ENCODE data around the gene SPATA6L. TPM values are rescaled to one million over a fixed set of nuclear protein-coding genes. Genes with fewer than 3 reads are reported as not detected.

Gene SPATA6L
- total RNA-seq, 1 donor from 2014 or later: not detected

GRCh38 chr9:4689687-4690104 is 23.4 kb upstream of the SPATA6L start:
- no peak for DNase-seq (ENCODE audit: low spot score)
- intact Hi-C loops (cut with micrococcal nuclease): loop anchor here (1.0 to 5.0 kb wide), 5 partner anchors 10 to 748 kb away; partner anchors contain the start of genes AK3, CDC37L1, PLGRKT and SPATA6L
- Mint-ChIP-seq H3K9me3 (no peaks in the 10 kb centered on the region), H3K4me1 (ENCODE audit: low read depth) (peaks cover 31% of the 10 kb centered on the region), H3K36me3 (ENCODE audit: low read depth) (peaks cover 32% of the 10 kb centered on the region), H3K27ac (no peak overlapping the region), H3K4me3 (no peak overlapping the region), H3K27me3 (ENCODE audit: insufficient read depth) (no peaks in the 10 kb centered on the region)

DNA sequence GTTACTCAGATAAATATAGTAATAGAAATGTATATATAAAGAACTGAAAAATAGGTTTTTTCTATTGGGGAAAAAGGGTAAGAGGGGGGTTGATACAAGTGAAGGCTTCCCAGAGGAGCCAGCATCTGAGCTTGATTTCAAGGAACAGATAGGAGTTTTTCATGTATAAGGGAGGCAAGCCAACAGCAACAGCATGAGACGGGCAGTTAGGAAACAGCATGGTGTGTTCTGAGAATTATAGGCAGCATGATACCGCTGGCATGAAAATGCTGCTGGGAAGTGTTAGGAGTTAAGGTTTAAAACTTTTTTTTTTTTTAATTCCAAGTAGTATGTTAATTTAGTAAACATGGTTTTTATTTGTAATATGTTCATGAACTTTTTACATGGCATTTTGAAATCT is 22.7 kb upstream of the SPATA6L start:
- intact Hi-C loops (cut with micrococcal nuclease): loop anchor here (1.0 to 2.0 kb wide), 3 partner anchors 10 to 52 kb away; partner anchors contain the start of genes AK3, CDC37L1 and SPATA6L
- no peak overlapping the region for H3K4me3 Mint-ChIP-seq
- H3K9me3 Mint-ChIP-seq: no peaks in the 10 kb centered on the region
- peaks cover 37% of the 10 kb centered on the region for H3K36me3 Mint-ChIP-seq (ENCODE audit: low read depth)
- no peak overlapping the region for H3K27ac Mint-ChIP-seq
- no peak for DNase-seq (ENCODE audit: low spot score)
- peaks cover 32% of the 10 kb centered on the region for H3K4me1 Mint-ChIP-seq (ENCODE audit: low read depth)
- H3K27me3 Mint-ChIP-seq (ENCODE audit: insufficient read depth): no peaks in the 10 kb centered on the region

GRCh38 chr9:4686584-4686983 is 20.3 kb upstream of the SPATA6L start:
- Mint-ChIP-seq H3K27ac (no peak overlapping the region), H3K4me1 (ENCODE audit: low read depth) (peaks cover 34% of the 10 kb centered on the region), H3K4me3 (no peak overlapping the region), H3K9me3 (no peaks in the 10 kb centered on the region), H3K36me3 (ENCODE audit: low read depth) (peaks cover 34% of the 10 kb centered on the region), H3K27me3 (ENCODE audit: insufficient read depth) (no peaks in the 10 kb centered on the region)
- intact Hi-C loops (cut with micrococcal nuclease): no loop called here
- DNase-seq (ENCODE audit: low spot score): no peak

DNA sequence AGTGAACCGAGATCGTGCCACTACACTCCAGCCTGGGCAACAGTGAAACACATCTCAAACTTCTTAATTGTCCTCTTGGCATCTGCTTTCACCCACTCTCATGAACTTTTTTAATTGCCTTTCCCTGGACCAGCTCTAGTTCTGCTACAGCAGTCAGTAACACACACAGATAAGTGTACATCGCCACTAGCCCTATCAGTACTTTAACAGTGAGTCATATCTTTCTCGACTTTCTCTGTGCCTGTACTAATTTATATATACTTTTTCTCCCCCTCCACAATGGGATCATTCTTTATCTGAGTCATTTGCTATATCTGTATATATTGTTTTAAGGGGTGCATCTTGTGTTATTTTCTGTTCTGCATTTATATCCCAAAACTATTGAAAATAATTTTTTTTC is 19.8 kb upstream of the SPATA6L start:
- Mint-ChIP-seq H3K27me3 (ENCODE audit: insufficient read depth) (no peaks in the 10 kb centered on the region), H3K4me1 (ENCODE audit: low read depth) (peaks cover 29% of the 10 kb centered on the region), H3K9me3 (no peaks in the 10 kb centered on the region), H3K4me3 (no peak overlapping the region), H3K27ac (no peak overlapping the region), H3K36me3 (ENCODE audit: low read depth) (peaks cover 30% of the 10 kb centered on the region)
- intact Hi-C loops (cut with micrococcal nuclease): no loop called here
- DNase-seq (ENCODE audit: low spot score): no peak

- intact Hi-C loops (cut with micrococcal nuclease): no loop called here
- Mint-ChIP-seq H3K4me1 (ENCODE audit: low read depth) (peaks cover 24% of the 10 kb centered on the region), H3K27me3 (ENCODE audit: insufficient read depth) (no peaks in the 10 kb centered on the region), H3K36me3 (ENCODE audit: low read depth) (peaks cover 25% of the 10 kb centered on the region), H3K27ac (no peak overlapping the region), H3K9me3 (no peaks in the 10 kb centered on the region), H3K4me3 (no peak overlapping the region)
- DNase-seq (ENCODE audit: low spot score): no peak
Observed at GRCh38 chr9:4684820-4685219, 18.5 kb upstream of the SPATA6L start.

DNA sequence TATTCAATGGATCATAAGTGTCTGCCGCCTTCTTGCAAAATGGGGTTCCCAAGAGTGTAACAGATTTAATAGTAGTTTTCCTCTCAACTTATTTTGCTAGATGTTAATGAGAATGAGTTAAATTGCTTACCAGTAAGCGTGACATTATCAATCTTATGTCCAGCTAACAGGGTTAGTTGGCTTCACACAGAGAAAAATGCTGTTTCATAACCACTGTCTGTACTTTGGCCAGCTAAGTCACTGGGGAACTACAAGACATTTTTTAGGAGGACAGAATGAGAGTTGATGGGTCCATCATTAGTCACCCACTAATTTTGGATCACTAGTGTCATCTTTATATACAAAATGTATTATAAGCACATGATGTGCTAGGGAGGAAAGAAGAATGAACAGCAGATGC is 14.5 kb upstream of the SPATA6L start:
- H3K27me3 Mint-ChIP-seq (ENCODE audit: insufficient read depth): no peaks in the 10 kb centered on the region
- H3K9me3 Mint-ChIP-seq: no peaks in the 10 kb centered on the region
- H3K36me3 Mint-ChIP-seq (ENCODE audit: low read depth): peaks cover 15% of the 10 kb centered on the region
- H3K27ac Mint-ChIP-seq: no peak overlapping the region
- intact Hi-C loops (cut with micrococcal nuclease): no loop called here
- no peak for DNase-seq (ENCODE audit: low spot score)
- H3K4me1 Mint-ChIP-seq (ENCODE audit: low read depth): peaks cover 13% of the 10 kb centered on the region
- H3K4me3 Mint-ChIP-seq: no peak overlapping the region

DNA sequence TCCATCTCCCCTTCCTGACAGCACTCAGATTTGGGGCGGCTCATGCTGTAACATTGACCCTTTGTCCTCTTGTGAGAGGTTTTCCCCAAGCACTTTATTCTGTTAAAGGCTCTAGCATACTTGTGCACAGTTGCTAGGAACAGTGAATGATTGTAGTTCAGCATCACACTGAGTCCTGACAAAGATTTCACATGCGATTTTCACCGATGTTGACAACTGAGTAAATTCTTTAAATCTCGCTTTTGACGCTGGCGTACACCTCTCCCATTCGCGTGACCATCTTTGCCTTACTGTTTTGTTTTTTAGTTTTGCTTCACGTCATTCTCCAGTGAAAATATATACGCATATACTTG is 13.9 kb upstream of the SPATA6L start:
- H3K27ac Mint-ChIP-seq: no peak overlapping the region
- no peaks in the 10 kb centered on the region for H3K9me3 Mint-ChIP-seq
- intact Hi-C loops (cut with micrococcal nuclease): no loop called here
- H3K36me3 Mint-ChIP-seq (ENCODE audit: low read depth): peaks cover 11% of the 10 kb centered on the region
- no peak for DNase-seq (ENCODE audit: low spot score)
- H3K4me3 Mint-ChIP-seq: no peak overlapping the region
- H3K4me1 Mint-ChIP-seq (ENCODE audit: low read depth): peaks cover 13% of the 10 kb centered on the region
- H3K27me3 Mint-ChIP-seq (ENCODE audit: insufficient read depth): no peaks in the 10 kb centered on the region

GRCh38 chr9:4679268-4680172 is 13.2 kb upstream of the SPATA6L start, which contains the start of gene CDC37L1:
Gene CDC37L1, plus strand, starts transcription at chr9:4679569. Its CDS starts 199 bp downstream, at chr9:4679768.
- Mint-ChIP-seq H3K4me1 (ENCODE audit: low read depth) (peaks cover 7% of the 10 kb centered on the region), H3K9me3 (no peaks in the 10 kb centered on the region), H3K27ac (no peak within 1 kb of the TSS), H3K36me3 (ENCODE audit: low read depth) (peaks cover 5% of the 10 kb centered on the region), H3K27me3 (ENCODE audit: insufficient read depth) (no peaks in the 10 kb centered on the region), H3K4me3 (no peak within 1 kb of the TSS)
- peak; percentile 98 for DNase-seq (ENCODE audit: low spot score)
- intact Hi-C loops (cut with micrococcal nuclease): loop anchor here (1.0 to 10.0 kb wide), 16 partner anchors 10 to 1835 kb away; partner anchors contain the start of genes JAK2, PLGRKT, PLPP6 and PUM3

- Mint-ChIP-seq H3K36me3 (ENCODE audit: low read depth) (peaks cover 2% of the 10 kb centered on the region), H3K27ac (no peak overlapping the region), H3K4me3 (no peak overlapping the region), H3K4me1 (ENCODE audit: low read depth) (peaks cover 7% of the 10 kb centered on the region), H3K9me3 (no peaks in the 10 kb centered on the region), H3K27me3 (ENCODE audit: insufficient read depth) (no peaks in the 10 kb centered on the region)
- no peak for DNase-seq (ENCODE audit: low spot score)
- intact Hi-C loops (cut with micrococcal nuclease): loop anchor here (1.0 to 10.0 kb wide), 16 partner anchors 11 to 1834 kb away; partner anchors contain the start of genes JAK2, PLGRKT, PLPP6 and PUM3
Observed at GRCh38 chr9:4678679-4679267, 12.5 kb upstream of the SPATA6L start.

DNA sequence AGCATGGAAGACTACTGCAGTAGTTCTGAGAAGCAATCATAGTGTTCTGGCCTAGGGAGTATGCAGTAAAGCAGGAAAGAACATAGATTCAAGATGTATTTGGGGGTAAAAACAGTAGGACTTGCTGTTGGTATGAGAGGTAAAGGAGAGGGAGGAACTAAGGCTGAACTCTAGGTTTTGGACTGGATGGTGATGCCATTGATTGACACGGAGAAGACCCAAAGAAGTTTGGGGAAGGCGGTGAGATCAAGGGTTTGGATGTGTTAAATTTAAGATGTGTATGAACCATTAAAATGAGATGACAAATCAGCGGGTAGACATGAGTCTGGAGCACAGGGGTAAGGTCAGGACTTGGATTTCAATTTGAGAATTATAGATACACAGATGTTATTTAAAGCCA is 11.1 kb upstream of the SPATA6L start:
- no peak overlapping the region for H3K4me3 Mint-ChIP-seq
- no peak overlapping the region for H3K27ac Mint-ChIP-seq

DNA sequence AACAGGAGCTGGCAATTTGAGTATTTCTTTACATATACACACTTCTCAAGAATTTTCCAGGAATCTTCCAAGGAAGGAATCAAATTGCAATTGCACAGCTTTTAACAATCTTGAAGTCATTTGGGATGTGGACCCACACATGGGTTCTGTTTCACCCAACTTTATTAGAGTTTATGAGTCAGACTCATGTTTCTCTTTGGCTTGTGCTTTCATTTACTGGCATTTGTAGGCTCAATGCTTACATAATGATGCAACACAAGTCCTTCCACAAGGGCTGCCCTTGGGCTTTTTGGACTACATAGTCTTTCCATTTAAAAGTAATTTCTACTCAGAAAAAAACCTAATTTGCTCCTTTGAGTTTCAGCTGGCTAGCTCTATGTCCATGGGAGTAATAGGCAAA is 8.5 kb upstream of the SPATA6L start:
- intact Hi-C loops (cut with micrococcal nuclease): loop anchor here (5.0 to 10.0 kb wide), 5 partner anchors 367 to 1333 kb away; partner anchors contain the start of genes PLGRKT and RIC1
- Mint-ChIP-seq H3K27ac (no peak overlapping the region), H3K4me1 (ENCODE audit: low read depth) (peaks cover 13% of the 10 kb centered on the region), H3K4me3 (no peak overlapping the region), H3K9me3 (no peaks in the 10 kb centered on the region), H3K27me3 (ENCODE audit: insufficient read depth) (no peaks in the 10 kb centered on the region), H3K36me3 (ENCODE audit: low read depth) (peaks cover 2% of the 10 kb centered on the region)
- DNase-seq (ENCODE audit: low spot score): no peak

More for the DNA sequence above, 11.1 kb upstream of the SPATA6L start:
- Mint-ChIP-seq H3K27me3 (ENCODE audit: insufficient read depth) (no peaks in the 10 kb centered on the region), H3K36me3 (ENCODE audit: low read depth) (peaks cover 2% of the 10 kb centered on the region), H3K4me1 (ENCODE audit: low read depth) (no peaks in the 10 kb centered on the region), H3K9me3 (no peaks in the 10 kb centered on the region)
- intact Hi-C loops (cut with micrococcal nuclease): loop anchor here (5.0 to 10.0 kb wide), 5 partner anchors 370 to 1330 kb away; partner anchors contain the start of genes PLGRKT and RIC1
- DNase-seq (ENCODE audit: low spot score): no peak

- Mint-ChIP-seq H3K27ac (no peak overlapping the region), H3K27me3 (ENCODE audit: insufficient read depth) (no peaks in the 10 kb centered on the region), H3K4me3 (no peak overlapping the region), H3K4me1 (ENCODE audit: low read depth) (peaks cover 31% of the 10 kb centered on the region), H3K36me3 (ENCODE audit: low read depth) (peaks cover 2% of the 10 kb centered on the region), H3K9me3 (no peaks in the 10 kb centered on the region)
- intact Hi-C loops (cut with micrococcal nuclease): loop anchor here (10.0 kb wide), 1 partner anchor 1173 kb away; no protein-coding TSS in a partner anchor
- no peak for DNase-seq (ENCODE audit: low spot score)
Observed at GRCh38 chr9:4671737-4672136, 5.5 kb upstream of the SPATA6L start.

DNA sequence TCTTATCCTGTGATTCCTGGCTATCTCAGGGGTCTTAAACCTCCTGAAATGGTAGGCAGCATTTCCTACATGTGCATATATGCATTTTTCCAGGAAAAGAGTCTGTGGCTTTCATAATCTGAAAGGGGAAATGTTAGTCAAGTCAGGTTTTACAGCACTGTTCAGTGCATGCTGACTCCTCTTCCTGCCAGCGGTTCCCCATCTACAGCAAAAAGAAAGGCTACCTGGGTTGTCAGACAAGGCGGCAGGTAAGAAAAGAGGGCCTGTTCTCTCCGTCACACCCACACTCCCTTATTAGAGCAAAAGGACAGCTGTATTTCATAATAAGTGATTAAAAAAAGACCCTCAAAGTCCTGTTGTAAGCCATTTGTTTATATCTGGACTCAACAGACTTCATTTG is 4.3 kb upstream of the SPATA6L start:
- no peaks in the 10 kb centered on the region for H3K27me3 Mint-ChIP-seq (ENCODE audit: insufficient read depth)
- peaks cover 43% of the 10 kb centered on the region for H3K4me1 Mint-ChIP-seq (ENCODE audit: low read depth)
- H3K4me3 Mint-ChIP-seq: no peak overlapping the region
- H3K27ac Mint-ChIP-seq: peak overlapping the region; percentile 37
- H3K9me3 Mint-ChIP-seq: no peaks in the 10 kb centered on the region
- H3K36me3 Mint-ChIP-seq (ENCODE audit: low read depth): no peaks in the 10 kb centered on the region
- intact Hi-C loops (cut with micrococcal nuclease): loop anchor here (10.0 kb wide), 1 partner anchor 1174 kb away; no protein-coding TSS in a partner anchor
- DNase-seq (ENCODE audit: low spot score): no peak

All from activated T-helper 1 cell treated with anti-CD3 and anti-CD28 coated beads, Interleukin-12 subunit alpha, Interleukin-12 subunit beta, Interleukin-2, Interleukin-4 antibody, amounts not matched to agents 30 ng/mL and 10 ng/mL and 1 ng/mL, durations not matched to agents 14 hours and 24 hours and 36 hours (primary cell).